Activated CD4-positive, alpha-beta T cell treated with anti-CD3 and anti-CD28 coated beads, Interleukin-2, amount 50 U/mL, for 16 hours (primary cell): ENCODE data around the gene PLIN3.
"Not testable (repeated sequence)": the region's sequence is repeated elsewhere in the genome, so short reads cannot be mapped to it uniquely, and the experiment has no call there.

Experiments used
- DNase-seq: peaks from one replicate; pipeline ENCODE4 v3.0.0-alpha.2; 2020

Gene PLIN3

GRCh38 chr19:4844348-4845179, 22.9 kb downstream of the PLIN3 start:
- DNase-seq, result no peak

DNA sequence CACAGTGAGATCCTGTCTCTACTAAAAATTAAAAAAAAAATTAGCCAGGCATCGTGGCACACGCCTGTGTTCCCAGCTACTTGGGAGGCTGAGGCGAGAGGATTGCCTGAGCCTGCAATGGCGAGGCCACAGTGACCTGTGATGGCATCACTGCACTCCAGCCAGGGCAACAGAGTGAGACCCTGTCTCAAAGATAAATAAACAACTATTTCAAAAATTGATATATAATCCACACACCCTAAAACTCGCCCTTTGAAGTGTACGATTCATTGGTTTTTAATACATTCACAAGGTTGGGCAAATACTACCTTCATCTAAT, 23.9 kb downstream of the PLIN3 start:
- DNase-seq, result no peak

DNA sequence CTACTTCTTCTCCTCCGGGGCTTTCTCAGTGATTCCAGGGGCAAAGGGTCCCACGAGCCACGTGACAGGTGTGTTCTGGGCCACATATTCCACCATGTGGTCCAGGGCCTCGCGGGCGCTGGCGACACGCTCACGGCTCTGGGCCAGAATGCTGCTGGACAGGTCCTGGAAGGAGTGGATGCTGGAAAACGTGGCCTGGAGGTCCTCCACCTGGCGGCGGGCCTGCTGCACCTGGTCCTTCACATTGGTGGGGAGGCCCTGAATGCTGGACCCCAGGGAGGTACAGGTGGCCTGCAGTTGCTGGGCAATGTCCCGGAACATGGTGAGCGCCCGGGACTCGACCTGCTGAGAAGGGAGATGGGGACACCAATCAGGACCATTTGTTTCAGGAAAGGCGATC, 28.3 kb downstream of the PLIN3 start:
- no peak for DNase-seq

GRCh38 chr19:4832776-4833175, 34.7 kb downstream of the PLIN3 start:
- no peak for DNase-seq

- DNase-seq, result not testable (repeated sequence)
These were observed 35.5 kb downstream of the PLIN3 start for GRCh38 chr19:4831979-4832340.

DNA sequence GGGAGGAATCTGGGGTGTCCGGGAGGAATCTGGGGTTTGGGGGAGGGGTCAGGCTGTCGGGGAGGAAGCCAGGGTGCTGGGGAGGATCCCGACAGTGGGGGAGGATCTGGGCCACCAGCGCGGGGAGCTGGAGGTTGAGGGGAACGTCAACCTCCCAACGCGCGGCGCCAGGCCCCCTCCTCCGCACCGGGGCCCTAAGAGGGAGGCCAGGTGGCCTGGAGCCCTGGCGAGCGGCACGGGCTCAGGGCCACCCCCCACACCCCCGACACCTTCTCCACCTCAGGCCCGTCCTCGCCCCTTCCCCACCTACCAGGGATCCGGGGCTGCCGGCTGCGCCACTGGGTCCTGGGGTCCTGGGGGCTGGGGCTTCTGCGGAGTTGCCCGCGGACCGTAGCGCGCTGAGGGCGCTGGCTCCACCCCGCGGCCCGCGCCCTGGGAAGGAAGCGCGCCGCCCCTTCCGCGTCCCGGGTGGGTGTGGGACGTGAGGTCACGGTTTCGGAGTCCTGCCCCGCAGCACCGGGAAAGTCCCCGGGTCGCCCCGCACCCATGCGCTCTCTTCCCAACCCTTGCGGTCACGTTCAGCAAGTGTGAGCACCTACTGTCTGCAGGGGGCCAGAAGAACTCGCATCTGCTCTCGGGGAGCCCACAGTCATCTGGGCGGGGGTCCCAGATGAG, 36.0 kb downstream of the PLIN3 start, which contains the start of gene TICAM1:
Gene TICAM1 (minus strand): TSS at position 409 of the 675 bp plus-strand sequence. CDS start 13,335 bp downstream, outside the sequence.
- peak; percentile 77 for DNase-seq

- no peak for DNase-seq
These were observed 36.6 kb downstream of the PLIN3 start for GRCh38 chr19:4830768-4831265.

GRCh38 chr19:4830332-4830731, 37.1 kb downstream of the PLIN3 start:
- DNase-seq, result no peak

GRCh38 chr19:4829001-4829712, 38.3 kb downstream of the PLIN3 start:
- DNase-seq, result no peak

DNA sequence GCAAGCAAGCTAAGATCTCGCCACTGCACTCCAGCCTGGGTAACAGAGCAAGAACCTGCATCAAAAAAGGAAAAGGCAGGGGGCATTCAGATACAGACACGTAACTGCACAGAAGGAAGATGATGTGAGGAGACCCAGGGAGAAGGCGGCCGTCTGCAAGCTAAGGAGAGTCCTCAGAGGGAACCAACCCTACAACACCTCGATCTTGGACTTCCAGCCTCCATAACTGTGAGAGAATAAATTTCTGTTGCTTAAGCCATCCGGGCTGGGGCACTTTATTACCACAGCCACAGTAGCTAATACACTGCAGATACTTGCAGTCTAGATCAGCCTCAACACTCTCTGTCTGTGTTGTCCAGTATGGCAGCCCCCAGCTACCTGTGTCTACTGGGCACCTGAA, 43.9 kb downstream of the PLIN3 start:
- DNase-seq, result no peak

GRCh38 chr19:4822354-4822753, 45.1 kb downstream of the PLIN3 start:
- DNase-seq, result not testable (repeated sequence)

DNA sequence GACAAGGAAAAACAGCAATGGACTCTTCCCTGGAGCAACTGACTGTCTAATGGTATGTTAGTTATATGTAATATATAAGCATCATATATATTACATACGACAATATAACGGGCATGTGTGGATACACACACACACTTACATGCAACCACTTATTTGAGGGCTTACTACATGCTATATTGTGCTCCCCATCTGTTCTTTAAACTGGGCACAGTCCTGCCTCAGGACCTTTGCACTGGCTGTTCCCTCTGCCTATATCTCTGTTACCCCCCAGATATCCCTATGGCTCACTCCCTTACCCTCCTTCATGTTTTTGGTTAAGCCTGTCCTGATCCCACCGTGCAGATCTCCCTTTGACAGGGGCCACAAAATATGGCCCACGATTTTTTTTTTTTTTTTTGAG, 46.2 kb downstream of the PLIN3 start:
- no peak for DNase-seq

- no peak for DNase-seq
These were observed 49.8 kb downstream of the PLIN3 start for GRCh38 chr19:4817467-4818277.

GRCh38 chr19:4816950-4817278, 50.6 kb downstream of the PLIN3 start:
- no peak for DNase-seq

- no peak for DNase-seq
These were observed 51.1 kb downstream of the PLIN3 start for GRCh38 chr19:4816202-4816949.

GRCh38 chr19:4815426-4816201, 51.9 kb downstream of the PLIN3 start:
- DNase-seq, result peak; percentile 91

DNA sequence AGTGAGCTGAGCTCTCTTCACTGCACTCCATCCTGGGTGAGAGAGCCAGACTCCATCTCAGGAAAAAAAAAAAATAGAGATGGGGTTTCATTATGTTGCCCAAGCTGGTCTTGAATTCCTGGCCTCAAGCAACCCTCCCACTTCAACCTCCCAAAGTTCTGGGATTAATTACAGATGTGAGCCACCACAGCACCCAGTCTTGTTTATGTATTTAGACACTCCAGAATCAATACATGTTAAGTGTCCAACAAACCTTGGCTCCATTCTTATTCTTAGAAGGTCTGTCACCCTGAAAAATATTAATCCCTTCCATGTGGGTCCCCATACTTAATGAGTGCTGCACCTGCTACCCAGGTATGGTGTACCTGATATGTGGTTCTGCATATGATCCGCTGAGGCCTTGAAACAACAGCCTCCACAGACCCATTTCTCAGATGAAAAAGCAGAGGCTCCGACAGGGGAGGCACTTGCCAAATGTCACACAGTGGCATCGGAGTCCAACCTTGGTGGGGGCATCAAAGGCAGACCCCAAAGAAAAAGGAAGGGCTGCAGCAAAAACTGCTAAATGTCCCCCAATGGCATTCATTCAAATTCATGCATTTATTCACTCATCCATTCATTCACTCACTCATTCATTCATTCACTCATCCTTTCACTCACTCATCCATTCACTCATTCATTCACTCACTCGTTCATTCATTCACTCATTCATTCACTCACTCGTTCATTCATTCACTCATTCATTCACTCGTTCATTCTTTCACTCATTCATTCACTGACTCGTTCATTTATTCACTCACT, 52.6 kb downstream of the PLIN3 start:
- no peak for DNase-seq

- DNase-seq, result peak; percentile 89
These were observed 55.9 kb downstream of the PLIN3 start for GRCh38 chr19:4811328-4812131.

- DNase-seq, result no peak
These were observed 60.3 kb downstream of the PLIN3 start for GRCh38 chr19:4807188-4807587.

GRCh38 chr19:4806384-4806783, 61.1 kb downstream of the PLIN3 start:
- DNase-seq, result no peak
